ENCODE results near the gene CCNA1. TPM values are rescaled to one million over a fixed set of nuclear protein-coding genes. Genes with fewer than 3 reads are reported as not detected.

Gene CCNA1
- total and polyA plus RNA-seq, 10 of the 15 experiments (the other 5 are each of a cell fraction or from before 2014, with no cell fraction given): 0.38 to 6.0 (median 1.1) TPM

GRCh38 chr13:36421447-36421846 is 10.8 kb upstream of the CCNA1 start:
- Histone ChIP-seq H3K4me3 (no peak overlapping the region), H4K20me1 (ENCODE audit: control insufficient read depth, insufficient read depth) (no peaks in the 10 kb centered on the region), H3K27me3 (replicated peaks in 1 of 2; ENCODE audit: control insufficient read depth in 2 of 2, insufficient read depth in 2 of 2, low read length in 1 of 2) (no peaks in the 10 kb centered on the region), H3K79me2 (ENCODE audit: control insufficient read depth, insufficient read depth, low read length) (no peaks in the 10 kb centered on the region), H3K9ac (ENCODE audit: control insufficient read depth, insufficient read depth, low read length) (no peak overlapping the region), H3K9me3 (replicated peaks; ENCODE audit: control insufficient read depth, insufficient read depth, low read length) (no peaks in the 10 kb centered on the region), H2AFZ (ENCODE audit: control insufficient read depth, low read depth, low read length) (no peak overlapping the region), H3K27ac (ENCODE audit: control insufficient read depth, insufficient read depth) (no peak overlapping the region), H3K36me3 (ENCODE audit: control insufficient read depth in 2 of 2, insufficient read depth in 2 of 2, low read length in 1 of 2) (no peaks in the 10 kb centered on the region), H3K4me2 (ENCODE audit: control insufficient read depth, insufficient read depth) (no peak overlapping the region), H3K4me1 (ENCODE audit: control insufficient read depth, insufficient read depth, low read length) (no peaks in the 10 kb centered on the region; the same call in 1 of the 2 replicates)
- intact Hi-C loops (cut with micrococcal nuclease; ENCODE audit: unreplicated experiment) (loop anchor here (2.0 to 10.0 kb wide), 3 partner anchors 75 to 561 kb away; partner anchors contain the start of gene SPART), in situ Hi-C loops (cut with MboI) (loop anchor here (10.0 kb wide), 1 partner anchor 563 kb away; no protein-coding TSS in a partner anchor)
- DNase-seq (ENCODE audit: low read depth, low spot score) (no peak), ATAC-seq (no peak), FAIRE-seq (no peak)
- ChIA-PET POLR2A (no interaction called here), CTCF (interaction anchor here (0.6 to 5.5 kb wide), 11 partner anchors 17 to 697 kb away, joined by 3 to 69 read pairs (median 4); no protein-coding TSS in a partner anchor), SMC1A (ENCODE audit: uncharacterized antibody, unreplicated experiment) (interaction anchor here (0.9 to 5.5 kb wide), 5 partner anchors 10 to 420 kb away, joined by 3 to 46 read pairs (median 9); no protein-coding TSS in a partner anchor), RAD21 (ENCODE audit: unreplicated experiment) (interaction anchor here (1.0 to 1.2 kb wide), 4 partner anchors 13 to 314 kb away, joined by 3 to 8 read pairs (median 4); no protein-coding TSS in a partner anchor)
- BruUV-seq (replicated peaks): no TSS peak
- TF ChIP-seq ZBED1 (IDR thresholded peaks at IDR 0.05; ENCODE audit: borderline replicate concordance) (no peak), IKZF1 (conservative IDR thresholded peaks at IDR 0.05) (no peak), NR2C2 (IDR thresholded peaks at IDR 0.05; ENCODE audit: borderline replicate concordance, control insufficient read depth, insufficient read length, low read depth) (no peak), ZNF592 (IDR thresholded peaks at IDR 0.05) (no peak), PRDM15 (CRISPR knock-in tag; IDR thresholded peaks at IDR 0.05) (no peak), NR2F1 (conservative IDR thresholded peaks at IDR 0.05) (no peak), MYC (IDR thresholded peaks at IDR 0.05; ENCODE audit: insufficient read depth, insufficient read length, insufficient replicate concordance, low read length, severe bottlenecking) (no peak), SUZ12 (IDR thresholded peaks at IDR 0.05; ENCODE audit: unreplicated experiment) (no peak), EGR1 (IDR thresholded peaks at IDR 0.05; ENCODE audit: borderline replicate concordance in 1 of 2, low read depth in 2 of 2, low read length in 2 of 2) (no peak), POLR2AphosphoS5 (IDR thresholded peaks at IDR 0.05; ENCODE audit: low read length) (no peak), MEF2B (IDR thresholded peaks at IDR 0.05; ENCODE audit: partially characterized antibody, poor library complexity, severe bottlenecking) (no peak), KAT2A (conservative IDR thresholded peaks at IDR 0.05; ENCODE audit: control insufficient read depth, low read depth, low read length) (no peak), EP300 (IDR thresholded peaks at IDR 0.05; ENCODE audit: borderline replicate concordance in 1 of 2, control insufficient read depth in 1 of 2, low read depth in 2 of 2, low read length in 2 of 2) (no peak), NFYB (IDR thresholded peaks at IDR 0.05; ENCODE audit: insufficient read depth, low read depth, low read length) (no peak)

Measured in GM12878 (cell line).